Activated T-cell treated with anti-CD3 and anti-CD28 coated beads, Interleukin-2, amount 50 U/mL, for 24 hours (primary cell): ENCODE measurements around the gene CISD3.

Experiments
- DNase-seq: peaks from one replicate; pipeline ENCODE4 v3.0.0-alpha.2; 2020
- H3K27ac Mint-ChIP-seq: 2 replicates; pipeline ENCODE4 v1.8.0; 2020; ENCODE audit warnings: mild to moderate bottlenecking, mixed read lengths
- H3K27me3 Mint-ChIP-seq: 2 replicates; pipeline ENCODE4 v1.8.0; 2020; ENCODE audit warnings: mixed read lengths
- H3K36me3 Mint-ChIP-seq: 2 replicates; pipeline ENCODE4 v1.8.0; 2020; ENCODE audit warnings: low read depth, mixed read lengths
- H3K4me1 Mint-ChIP-seq: 2 replicates; pipeline ENCODE4 v1.8.0; 2020; ENCODE audit warnings: low read depth, mixed read lengths
- H3K4me3 Mint-ChIP-seq: 2 replicates; pipeline ENCODE4 v1.8.0; 2020; ENCODE audit warnings: mild to moderate bottlenecking, moderate library complexity, mixed read lengths
- H3K9me3 Mint-ChIP-seq: 2 replicates; pipeline ENCODE4 v1.8.0; 2020; ENCODE audit warnings: mixed read lengths

The CISD3 gene

DNA sequence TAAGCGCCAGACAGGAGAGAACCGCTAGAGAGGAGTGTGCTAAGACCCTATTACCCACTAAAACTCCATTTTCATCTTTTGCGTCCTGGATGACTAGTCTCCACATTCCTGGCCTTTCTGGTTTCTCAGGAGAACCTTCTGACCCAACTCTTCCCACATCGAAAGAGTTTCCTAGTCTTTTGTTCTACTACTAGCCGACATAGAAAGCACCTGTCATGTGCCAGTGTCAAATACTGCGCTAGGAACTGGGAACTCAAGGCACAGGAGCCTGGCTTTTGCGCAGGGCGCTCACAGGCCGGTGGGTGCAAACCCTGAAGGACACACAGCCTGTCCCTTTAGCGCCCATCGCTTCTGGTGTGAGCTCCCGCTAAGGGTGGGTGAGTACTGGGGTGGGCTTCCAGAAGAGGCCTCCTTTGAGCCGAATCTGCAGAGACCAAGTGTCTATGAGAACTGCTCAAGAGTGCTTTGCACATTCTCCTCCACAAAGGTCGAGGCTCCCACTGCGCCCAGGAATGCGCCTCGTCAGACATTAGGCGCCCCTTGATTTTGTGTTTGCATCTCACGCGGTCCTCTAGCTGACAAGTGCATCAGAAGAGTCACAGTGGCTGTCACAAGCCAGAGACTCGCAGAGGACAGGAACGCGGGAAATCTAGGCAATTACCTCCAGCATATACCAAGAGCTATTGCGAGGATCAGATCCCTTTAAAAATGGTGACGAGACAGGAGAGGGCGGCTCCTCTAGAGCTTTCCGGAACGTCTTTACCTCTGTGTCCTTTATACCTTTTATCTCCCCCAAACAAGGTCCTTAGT, 20.4 kb downstream of the CISD3 start:
- peak overlapping the region; percentile 93 for H3K4me3 Mint-ChIP-seq
- H3K36me3 Mint-ChIP-seq, result peaks cover 35% of the 10 kb centered on the region
- no peaks in the 10 kb centered on the region for H3K9me3 Mint-ChIP-seq
- peak; percentile 52 for DNase-seq
- peak overlapping the region; percentile 3 for H3K27ac Mint-ChIP-seq
- H3K4me1 Mint-ChIP-seq, result peaks cover 59% of the 10 kb centered on the region
- peaks cover 49% of the 10 kb centered on the region for H3K27me3 Mint-ChIP-seq

DNA sequence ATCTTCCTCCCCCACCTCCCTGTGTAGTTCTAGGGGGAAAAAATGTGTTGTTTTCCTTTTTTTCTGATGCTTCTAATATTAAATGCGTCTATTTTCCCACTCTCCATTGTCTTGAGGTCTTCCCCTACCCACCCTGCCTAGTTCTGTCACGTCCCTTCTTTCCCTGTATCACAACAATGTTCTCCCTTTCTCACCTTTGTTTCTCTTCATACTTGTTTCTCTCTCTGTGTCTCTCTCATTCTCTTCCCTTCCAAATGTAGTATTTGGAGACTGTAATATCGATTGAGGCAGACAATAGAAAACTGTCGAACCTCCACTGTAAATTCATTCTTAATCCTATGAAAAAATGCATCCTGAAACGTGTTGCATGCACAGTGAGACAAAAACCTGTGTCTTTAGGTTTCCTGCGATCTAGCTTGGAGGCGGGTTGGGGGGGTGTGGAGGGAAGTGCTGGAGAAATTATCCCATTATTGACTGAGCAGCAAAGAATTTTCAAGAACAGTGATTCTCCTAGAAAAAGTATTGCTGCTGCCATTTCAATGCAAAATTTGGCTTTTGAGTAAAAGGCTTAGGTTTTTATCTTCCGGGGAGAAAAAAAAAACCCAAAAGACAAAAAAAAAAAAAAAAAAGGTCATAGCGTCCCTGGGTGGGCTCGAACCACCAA, 21.1 kb downstream of the CISD3 start:
- Mint-ChIP-seq H3K4me3 (peak overlapping the region; percentile 93), H3K9me3 (no peaks in the 10 kb centered on the region), H3K27ac (peak overlapping the region; percentile 99), H3K27me3 (peaks cover 42% of the 10 kb centered on the region), H3K36me3 (peaks cover 43% of the 10 kb centered on the region), H3K4me1 (peaks cover 60% of the 10 kb centered on the region)
- no peak for DNase-seq

DNA sequence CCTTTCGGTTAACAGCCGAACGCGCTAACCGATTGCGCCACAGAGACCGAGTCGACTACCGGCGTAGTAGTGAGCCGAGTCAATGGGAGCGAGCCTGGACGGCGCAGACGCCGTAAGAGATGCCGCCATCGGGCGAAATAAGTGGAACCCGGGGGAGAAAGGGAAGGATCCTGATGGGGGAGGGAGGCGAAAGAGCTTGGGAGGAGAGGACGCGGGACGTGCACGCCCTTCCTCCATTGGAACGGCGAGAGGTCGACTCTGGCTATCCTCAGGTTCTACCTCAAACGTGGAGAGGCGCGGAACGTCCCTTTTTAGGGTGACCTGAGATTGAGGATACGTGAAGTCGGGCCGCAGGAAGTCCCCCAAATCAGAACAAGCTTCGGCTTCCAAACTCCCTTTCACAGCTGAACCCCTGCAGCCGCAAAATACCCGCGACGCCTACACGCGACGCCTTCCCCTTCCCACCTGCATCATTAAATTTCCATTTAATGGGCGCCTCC, 21.7 kb downstream of the CISD3 start:
- DNase-seq, result peak; percentile 95
- H3K27me3 Mint-ChIP-seq, result peaks cover 36% of the 10 kb centered on the region
- H3K27ac Mint-ChIP-seq, result peak overlapping the region; percentile 99
- no peaks in the 10 kb centered on the region for H3K9me3 Mint-ChIP-seq
- H3K4me3 Mint-ChIP-seq, result peak overlapping the region; percentile 93
- peaks cover 58% of the 10 kb centered on the region for H3K4me1 Mint-ChIP-seq
- peaks cover 48% of the 10 kb centered on the region for H3K36me3 Mint-ChIP-seq

DNA sequence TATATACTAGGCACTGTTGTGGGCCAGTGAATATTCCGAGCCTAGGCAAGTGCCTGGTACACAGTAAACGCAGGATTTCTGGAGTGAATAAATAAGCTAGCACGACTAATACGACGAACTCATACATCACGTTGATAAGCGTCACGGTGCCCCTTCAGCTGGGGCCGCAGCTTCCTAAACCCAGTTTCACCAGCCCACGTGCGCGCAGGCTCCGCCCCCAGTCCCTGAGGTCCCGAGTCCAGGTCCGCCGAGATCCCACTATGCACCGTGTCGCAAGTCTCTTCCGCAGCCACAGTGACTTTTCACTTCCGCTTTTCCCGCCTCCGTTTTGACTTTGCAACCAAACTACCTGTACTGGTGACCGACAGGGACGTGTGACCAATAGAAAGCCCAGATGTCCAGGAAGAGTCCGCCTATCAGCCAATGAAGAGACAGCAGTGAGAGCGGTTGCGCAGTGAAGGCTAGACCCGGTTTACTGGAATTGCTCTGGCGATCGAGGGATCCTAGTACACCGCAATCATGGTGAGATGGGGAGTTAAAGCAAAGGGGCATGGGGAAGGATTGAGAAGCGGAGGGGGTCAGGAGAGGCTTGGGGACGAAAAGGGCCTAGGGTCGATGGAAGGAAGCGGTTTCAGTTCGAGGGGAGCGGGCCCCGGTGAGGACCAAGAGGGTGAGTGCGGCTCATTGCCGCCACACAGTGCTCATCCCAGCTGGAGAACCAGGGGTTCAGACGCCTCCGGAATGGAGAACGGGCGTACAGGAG, 22.3 kb downstream of the CISD3 start, which contains the start of gene PSMB3:
Gene PSMB3 (plus strand): TSS at position 434 of the 763 bp plus-strand sequence. CDS start 86 bp downstream, at position 520.
- peak within 1 kb of the TSS; percentile 93 for H3K4me3 Mint-ChIP-seq
- peaks cover 54% of the 10 kb centered on the region for H3K36me3 Mint-ChIP-seq
- DNase-seq, result peak; percentile 95
- no peaks in the 10 kb centered on the region for H3K9me3 Mint-ChIP-seq
- H3K4me1 Mint-ChIP-seq, result peaks cover 57% of the 10 kb centered on the region
- H3K27ac Mint-ChIP-seq, result peak within 1 kb of the TSS; percentile 99
- peaks cover 34% of the 10 kb centered on the region for H3K27me3 Mint-ChIP-seq

DNA sequence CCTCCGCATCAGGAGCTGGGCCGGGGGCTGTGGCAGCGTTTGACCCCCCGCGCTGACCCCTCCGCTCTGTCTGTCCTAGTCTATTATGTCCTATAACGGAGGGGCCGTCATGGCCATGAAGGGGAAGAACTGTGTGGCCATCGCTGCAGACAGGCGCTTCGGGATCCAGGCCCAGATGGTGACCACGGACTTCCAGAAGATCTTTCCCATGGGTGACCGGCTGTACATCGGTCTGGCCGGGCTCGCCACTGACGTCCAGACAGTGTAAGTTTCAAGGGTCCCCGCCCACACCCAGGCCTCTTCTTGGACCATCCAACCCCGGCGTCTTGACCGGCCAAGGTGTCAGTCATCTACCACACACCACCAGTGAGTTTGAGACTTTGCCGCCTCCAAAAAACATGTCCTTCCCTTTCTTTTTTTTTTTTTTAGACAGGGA, 22.9 kb downstream of the CISD3 start:
- Mint-ChIP-seq H3K36me3 (peaks cover 60% of the 10 kb centered on the region), H3K4me3 (peak overlapping the region; percentile 93), H3K4me1 (peaks cover 57% of the 10 kb centered on the region), H3K27me3 (peaks cover 31% of the 10 kb centered on the region), H3K27ac (peak overlapping the region; percentile 99), H3K9me3 (no peaks in the 10 kb centered on the region)
- no peak for DNase-seq

DNA sequence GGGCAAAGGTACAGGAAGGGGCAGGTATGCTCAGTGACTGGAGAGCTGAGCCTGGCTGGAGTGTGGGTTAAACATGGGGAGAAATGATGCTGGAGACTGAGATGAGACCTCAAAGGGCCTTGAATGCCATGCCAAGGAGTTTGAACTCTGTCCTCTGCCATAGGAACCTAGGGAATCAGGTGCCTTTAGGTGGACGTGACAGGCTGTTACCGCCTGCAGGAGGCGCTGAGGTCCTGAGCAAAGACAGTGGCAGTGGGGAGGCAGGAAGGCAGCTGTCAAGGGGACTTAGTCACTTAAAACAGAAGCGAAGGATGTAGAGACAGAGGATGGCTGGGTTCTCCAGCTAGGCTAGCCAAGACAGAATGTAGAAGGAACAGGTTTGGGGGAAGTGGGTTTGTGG, 31.5 kb downstream of the CISD3 start:
- Mint-ChIP-seq H3K4me3 (no peak overlapping the region), H3K27ac (peak overlapping the region; percentile 11)

DNA sequence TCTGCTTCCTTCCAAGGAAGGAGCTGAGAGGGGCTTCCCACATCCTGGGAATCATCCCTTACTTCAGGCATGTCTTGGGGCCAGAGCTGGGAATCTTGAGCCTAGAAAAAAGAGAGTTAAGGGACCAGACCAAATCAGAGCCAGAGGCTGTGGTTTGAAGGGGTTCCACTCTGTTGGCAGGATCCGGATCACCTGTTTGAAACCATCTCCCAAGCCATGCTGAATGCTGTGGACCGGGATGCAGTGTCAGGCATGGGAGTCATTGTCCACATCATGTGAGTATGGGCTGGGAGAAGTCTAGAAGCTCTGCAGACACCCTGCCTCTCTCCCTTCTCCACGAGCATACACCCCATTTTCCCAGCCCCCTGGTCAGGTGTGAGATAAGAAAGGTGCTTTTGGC, 32.1 kb downstream of the CISD3 start:
- peaks cover 9% of the 10 kb centered on the region for H3K4me1 Mint-ChIP-seq

More for the DNA sequence above, 31.5 kb downstream of the CISD3 start:
- peaks cover 9% of the 10 kb centered on the region for H3K4me1 Mint-ChIP-seq
- no peaks in the 10 kb centered on the region for H3K9me3 Mint-ChIP-seq
- DNase-seq, result no peak
- peaks cover 95% of the 10 kb centered on the region for H3K36me3 Mint-ChIP-seq
- H3K27me3 Mint-ChIP-seq, result no peaks in the 10 kb centered on the region

DNA sequence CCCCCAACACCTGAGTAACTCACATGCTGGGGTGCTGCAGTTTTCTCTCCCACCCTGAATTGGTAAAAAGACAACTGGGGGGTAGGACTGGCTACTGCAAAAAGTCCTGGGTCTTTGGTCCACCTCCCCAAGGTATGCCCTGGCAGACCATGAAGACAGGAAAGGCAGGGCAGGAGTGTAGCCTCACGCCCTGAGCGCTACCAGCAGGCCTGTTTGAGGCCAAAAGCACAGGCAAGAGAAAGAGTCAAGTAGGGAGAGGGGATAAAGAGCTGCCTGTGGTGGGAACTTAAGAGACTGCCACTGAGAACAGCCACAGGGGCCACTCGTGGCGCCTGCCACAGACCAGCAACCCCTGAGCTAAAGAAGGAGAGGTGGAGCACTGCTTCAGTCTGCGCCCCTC, 36.2 kb downstream of the CISD3 start:
- DNase-seq, result no peak
- Mint-ChIP-seq H3K27me3 (no peaks in the 10 kb centered on the region), H3K36me3 (peaks cover 97% of the 10 kb centered on the region), H3K4me3 (no peak overlapping the region), H3K4me1 (peaks cover under 1% of the 10 kb centered on the region), H3K9me3 (no peaks in the 10 kb centered on the region), H3K27ac (peak overlapping the region; percentile 63)

More for the DNA sequence above, 32.1 kb downstream of the CISD3 start:
- Mint-ChIP-seq H3K36me3 (peaks cover 96% of the 10 kb centered on the region), H3K27ac (peak overlapping the region; percentile 50), H3K4me3 (no peak overlapping the region), H3K27me3 (no peaks in the 10 kb centered on the region), H3K9me3 (no peaks in the 10 kb centered on the region)
- no peak for DNase-seq

DNA sequence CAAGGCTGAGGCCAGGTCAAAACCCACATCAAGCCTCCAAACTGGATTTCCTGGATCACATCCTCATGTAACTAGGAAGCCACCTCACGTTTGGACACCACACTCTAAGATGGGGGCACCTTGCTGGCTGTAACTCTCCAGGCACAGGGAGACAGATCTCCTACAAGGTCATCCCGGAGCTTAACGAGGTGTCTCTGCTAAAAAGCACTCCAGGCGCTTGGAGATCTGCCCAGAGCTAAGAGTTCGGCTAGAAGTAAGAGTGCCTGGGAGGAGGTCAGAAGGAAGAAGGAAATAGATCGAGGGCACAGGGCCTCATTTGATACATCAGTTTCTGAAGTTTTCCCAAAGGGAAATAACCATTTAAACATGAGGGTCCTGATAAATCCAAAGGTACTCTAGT, 38.3 kb downstream of the CISD3 start:
- Mint-ChIP-seq H3K27ac (peak overlapping the region; percentile 59), H3K9me3 (no peaks in the 10 kb centered on the region), H3K4me3 (no peak overlapping the region), H3K36me3 (peaks cover 98% of the 10 kb centered on the region), H3K27me3 (no peaks in the 10 kb centered on the region), H3K4me1 (no peaks in the 10 kb centered on the region)
- no peak for DNase-seq

DNA sequence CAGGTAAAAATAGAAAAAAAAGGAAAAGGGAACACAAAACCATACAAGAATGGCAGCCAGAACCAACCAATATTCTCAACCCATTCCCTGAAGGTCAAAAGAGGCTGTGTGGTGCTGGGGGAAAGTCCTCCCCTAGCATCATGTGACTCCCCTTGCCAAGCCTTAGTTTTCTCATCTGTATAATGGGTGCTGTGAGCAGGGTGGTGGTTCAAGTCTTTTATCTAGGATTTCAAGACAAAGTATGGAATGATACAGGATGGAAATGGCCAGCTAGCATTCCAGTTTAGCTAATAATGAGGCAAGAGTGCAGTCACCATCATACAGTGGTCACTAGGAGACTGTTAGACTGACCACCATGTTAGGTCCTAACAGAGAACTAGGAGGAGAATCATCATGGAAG, 43.1 kb downstream of the CISD3 start:
- DNase-seq, result no peak
- peak overlapping the region; percentile 19 for H3K27ac Mint-ChIP-seq
- H3K27me3 Mint-ChIP-seq, result no peaks in the 10 kb centered on the region
- peaks cover 92% of the 10 kb centered on the region for H3K36me3 Mint-ChIP-seq
- H3K4me3 Mint-ChIP-seq, result no peak overlapping the region
- H3K9me3 Mint-ChIP-seq, result no peaks in the 10 kb centered on the region
- no peaks in the 10 kb centered on the region for H3K4me1 Mint-ChIP-seq

DNA sequence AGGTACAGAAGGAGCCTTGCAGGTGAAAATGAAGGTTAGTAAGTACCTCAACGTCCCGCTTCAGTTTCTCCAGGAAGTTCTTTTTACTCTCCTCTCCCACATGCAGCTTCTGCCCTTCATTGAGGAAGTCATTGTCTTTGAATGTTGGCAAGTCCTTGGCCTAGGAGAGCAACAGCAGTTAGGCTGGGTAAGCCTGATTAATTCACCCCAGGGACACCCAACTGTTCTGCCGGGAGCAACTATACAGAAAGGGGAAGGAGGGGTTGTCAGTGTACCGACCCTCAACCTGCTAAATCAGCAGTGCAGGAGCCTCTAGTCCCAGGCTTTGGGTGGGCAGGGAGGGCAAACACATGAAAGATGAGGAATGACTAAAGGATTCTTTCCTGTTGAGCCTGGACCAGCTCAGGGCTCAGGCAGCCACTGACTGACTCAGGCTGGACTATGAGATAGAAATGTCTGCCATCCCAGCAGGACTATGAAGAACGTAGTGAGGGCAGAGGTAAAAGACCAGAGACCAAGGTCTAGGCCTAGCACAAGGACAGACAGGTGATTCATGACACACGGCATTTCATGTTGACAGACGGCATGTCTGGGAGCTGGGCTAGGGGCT, 47.6 kb downstream of the CISD3 start:
- DNase-seq, result no peak
- H3K9me3 Mint-ChIP-seq, result no peaks in the 10 kb centered on the region
- no peak overlapping the region for H3K27ac Mint-ChIP-seq
- peaks cover 92% of the 10 kb centered on the region for H3K36me3 Mint-ChIP-seq
- no peaks in the 10 kb centered on the region for H3K27me3 Mint-ChIP-seq
- H3K4me3 Mint-ChIP-seq, result no peak overlapping the region
- no peaks in the 10 kb centered on the region for H3K4me1 Mint-ChIP-seq

DNA sequence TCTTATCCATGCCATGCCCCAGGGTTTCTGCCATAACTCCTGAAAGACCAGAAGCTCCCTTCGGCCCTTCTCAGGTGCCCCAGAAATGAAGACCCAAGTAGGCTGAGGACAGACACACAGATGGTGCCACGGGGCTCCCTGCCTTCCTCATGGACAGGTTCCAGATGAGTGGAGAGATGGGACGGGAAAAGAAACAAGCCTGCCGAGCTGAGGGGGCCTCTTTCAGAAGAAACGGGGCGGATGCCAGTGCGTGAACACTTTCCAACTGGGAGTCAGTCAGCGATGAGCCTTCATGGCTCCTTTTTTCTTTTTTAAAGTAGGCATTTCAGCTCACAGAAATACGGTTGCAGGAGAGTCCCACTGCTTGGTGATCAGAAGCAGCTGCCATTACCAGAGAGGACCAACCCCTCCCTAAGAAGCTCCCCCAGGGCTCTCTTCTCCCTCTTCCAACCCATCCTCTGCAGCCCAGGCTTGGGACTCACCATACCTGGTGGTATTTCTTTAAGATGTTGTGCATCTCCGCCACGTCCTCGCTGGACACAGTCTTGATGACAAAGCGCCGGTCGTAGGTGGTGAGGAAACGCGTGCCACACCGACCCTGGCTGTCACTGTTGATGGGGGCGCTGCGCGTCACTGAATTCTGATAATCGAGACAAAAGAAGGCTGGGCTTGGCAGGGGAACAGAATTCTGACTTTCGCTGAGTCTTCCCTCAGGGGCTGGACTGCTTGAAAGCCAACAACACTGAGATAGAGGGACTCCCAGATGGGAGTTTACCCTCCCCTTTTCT, 50.0 kb downstream of the CISD3 start:
- Mint-ChIP-seq H3K36me3 (peaks cover 92% of the 10 kb centered on the region), H3K9me3 (no peaks in the 10 kb centered on the region), H3K4me3 (no peak overlapping the region)

DNA sequence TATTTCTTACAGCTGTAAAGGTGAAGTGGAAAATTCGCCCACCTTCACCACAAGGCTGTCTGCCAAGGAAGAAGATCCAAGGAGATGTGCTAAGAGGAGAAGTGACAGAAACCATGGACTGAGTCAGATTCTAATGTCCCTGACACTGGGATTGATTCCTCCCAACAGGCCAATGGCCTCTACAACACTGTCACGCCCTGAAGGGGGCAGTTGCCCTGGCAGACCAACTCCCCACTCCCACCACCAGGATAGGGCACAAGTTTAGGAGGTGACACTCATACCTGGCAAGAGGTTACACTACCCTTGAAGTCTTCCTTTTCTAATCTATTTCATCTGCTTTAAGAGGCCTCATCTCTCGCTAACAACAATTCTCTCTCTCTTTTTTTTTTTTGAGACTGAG, 53.1 kb downstream of the CISD3 start:
- no peak overlapping the region for H3K4me3 Mint-ChIP-seq
- no peak for DNase-seq
- peak overlapping the region; percentile 29 for H3K27ac Mint-ChIP-seq
- peaks cover 90% of the 10 kb centered on the region for H3K36me3 Mint-ChIP-seq
- no peaks in the 10 kb centered on the region for H3K27me3 Mint-ChIP-seq
- H3K4me1 Mint-ChIP-seq, result no peaks in the 10 kb centered on the region
- no peaks in the 10 kb centered on the region for H3K9me3 Mint-ChIP-seq

More for the DNA sequence above, 50.0 kb downstream of the CISD3 start:
- Mint-ChIP-seq H3K27ac (no peak overlapping the region), H3K4me1 (no peaks in the 10 kb centered on the region), H3K27me3 (no peaks in the 10 kb centered on the region)
- DNase-seq, result no peak
